Mesothelial cell of epicardium (in vitro differentiated cells): ENCODE measurements around the gene PSMD13. TPM values are rescaled to one million over a fixed set of nuclear protein-coding genes. Genes with fewer than 3 reads are reported as not detected.

Experiments used
- DNase-seq, 2 experiments: peaks; one replicate each; pipeline ENCODE4 v3.0.0; 2021; ENCODE audit warnings: low spot score in 2 of 2; ENCODE audit not compliant: unreplicated experiment in 2 of 2
- H3K27ac Mint-ChIP-seq: 2 replicates; pipeline ENCODE4 v1.8.0; 2021; ENCODE audit warnings: mixed read lengths
- H3K27me3 Mint-ChIP-seq: 2 replicates; pipeline ENCODE4 v1.8.0; 2021; ENCODE audit warnings: low read depth, mixed read lengths
- H3K36me3 Mint-ChIP-seq: 2 replicates; pipeline ENCODE4 v1.8.0; 2021; ENCODE audit warnings: mixed read lengths
- H3K4me1 Mint-ChIP-seq: 2 replicates; pipeline ENCODE4 v1.8.0; 2021; ENCODE audit warnings: mixed read lengths
- H3K4me3 Mint-ChIP-seq: 2 replicates; pipeline ENCODE4 v1.8.0; 2021; ENCODE audit warnings: mild to moderate bottlenecking, moderate library complexity, mixed read lengths
- H3K9me3 Mint-ChIP-seq: 2 replicates; pipeline ENCODE4 v1.8.0; 2021; ENCODE audit warnings: mixed read lengths
- CTCF ChIP-seq: fragments of 200-600 bp; sonication (generic); IDR thresholded peaks from one replicate; pipeline ENCODE4 v1.5.0; 2021; ENCODE audit warnings: antibody characterized with exemption; ENCODE audit not compliant: unreplicated experiment
- total RNA-seq: library from RNA; stranded (reverse); gene quantifications from 3 replicates; pipeline ENCODE4 v1.2.1, GENCODE V29; 2021

PSMD13 gene
- total RNA-seq, 1 donor from 2014 or later = 96.2 TPM

- no peak for TF ChIP-seq CTCF
- Mint-ChIP-seq H3K9me3 (no peaks in the 10 kb centered on the region), H3K27me3 (peaks cover 10% of the 10 kb centered on the region), H3K4me3 (peak overlapping the region; percentile 70), H3K4me1 (peaks cover 24% of the 10 kb centered on the region), H3K27ac (peak overlapping the region; percentile 19), H3K36me3 (no peaks in the 10 kb centered on the region)
- DNase-seq = no peak
Observed at GRCh38 chr11:291281-292210, 54.8 kb downstream of the PSMD13 start.

- Mint-ChIP-seq H3K27ac (no peak overlapping the region), H3K36me3 (no peaks in the 10 kb centered on the region), H3K9me3 (no peaks in the 10 kb centered on the region), H3K27me3 (peaks cover 6% of the 10 kb centered on the region), H3K4me1 (peaks cover 20% of the 10 kb centered on the region), H3K4me3 (no peak overlapping the region)
- no peak for TF ChIP-seq CTCF
- no peak for DNase-seq
Observed at GRCh38 chr11:292211-293121, 55.7 kb downstream of the PSMD13 start.

- H3K9me3 Mint-ChIP-seq = no peaks in the 10 kb centered on the region
- no peak overlapping the region for H3K4me3 Mint-ChIP-seq
- H3K4me1 Mint-ChIP-seq = peaks cover 14% of the 10 kb centered on the region
- TF ChIP-seq CTCF = no peak
- no peaks in the 10 kb centered on the region for H3K27me3 Mint-ChIP-seq
- DNase-seq = no peak
- no peaks in the 10 kb centered on the region for H3K36me3 Mint-ChIP-seq
- H3K27ac Mint-ChIP-seq = no peak overlapping the region
Observed at GRCh38 chr11:293271-293851, 56.6 kb downstream of the PSMD13 start.

GRCh38 chr11:293852-294661 is 57.3 kb downstream of the PSMD13 start:
- H3K4me3 Mint-ChIP-seq = no peak overlapping the region
- TF ChIP-seq CTCF = no peak
- H3K9me3 Mint-ChIP-seq = no peaks in the 10 kb centered on the region
- H3K4me1 Mint-ChIP-seq = peaks cover 14% of the 10 kb centered on the region
- H3K27ac Mint-ChIP-seq = no peak overlapping the region
- no peaks in the 10 kb centered on the region for H3K36me3 Mint-ChIP-seq
- DNase-seq = no peak
- H3K27me3 Mint-ChIP-seq = no peaks in the 10 kb centered on the region

- H3K9me3 Mint-ChIP-seq = no peaks in the 10 kb centered on the region
- H3K27ac Mint-ChIP-seq = no peak overlapping the region
- no peaks in the 10 kb centered on the region for H3K36me3 Mint-ChIP-seq
- peaks cover 9% of the 10 kb centered on the region for H3K4me1 Mint-ChIP-seq
- peaks cover under 1% of the 10 kb centered on the region for H3K27me3 Mint-ChIP-seq
- DNase-seq = no peak
- no peak for TF ChIP-seq CTCF
- H3K4me3 Mint-ChIP-seq = no peak overlapping the region
Observed at GRCh38 chr11:294780-295179, 58.0 kb downstream of the PSMD13 start.
